ENCODE measurements around the gene TMEM18. TPM values are rescaled to one million over a fixed set of nuclear protein-coding genes. Genes with fewer than 3 reads are reported as not detected.

The TMEM18 gene
- total and polyA plus RNA-seq, 2 experiments from 2014 or later, result 15.0 to 41.9 TPM

GRCh38 chr2:693606-694005, 16.4 kb upstream of the TMEM18 start:
- H3K36me3 ChIP-seq (ENCODE audit: insufficient read depth), result no peaks in the 10 kb centered on the region
- Mint-ChIP-seq H3K27ac (no peak overlapping the region), H3K9me3 (no peaks in the 10 kb centered on the region), H3K4me1 (no peaks in the 10 kb centered on the region), H3K36me3 (ENCODE audit: low read depth) (no peaks in the 10 kb centered on the region), H3K4me3 (no peak overlapping the region), H3K27me3 (ENCODE audit: insufficient read depth, low read depth, poor library complexity) (no peaks in the 10 kb centered on the region)
- H3K79me2 ChIP-seq (replicated peaks; ENCODE audit: insufficient read depth), result no peaks in the 10 kb centered on the region
- H4K20me1 ChIP-seq (replicated peaks; ENCODE audit: insufficient read depth), result no peaks in the 10 kb centered on the region
- ATAC-seq, result no peak
- TF ChIP-seq EZH2phosphoT487 (IDR thresholded peaks at IDR 0.05; ENCODE audit: unreplicated experiment) (no peak), STAT1 (IDR thresholded peaks at IDR 0.05; ENCODE audit: unreplicated experiment) (no peak), NANOG (IDR thresholded peaks at IDR 0.05; ENCODE audit: borderline replicate concordance) (no peak), ZNF331 (CRISPR knock-in tag; IDR thresholded peaks at IDR 0.05; ENCODE audit: low read depth) (no peak), ETS1 (IDR thresholded peaks at IDR 0.05) (no peak), POLR2AphosphoS5 (IDR thresholded peaks at IDR 0.05; ENCODE audit: low read depth) (no peak), EZH2 (IDR thresholded peaks at IDR 0.05; ENCODE audit: low read depth, unreplicated experiment) (no peak), JUNB (IDR thresholded peaks at IDR 0.05; ENCODE audit: unreplicated experiment) (no peak), ZNF462 (CRISPR knock-in tag; IDR thresholded peaks at IDR 0.05) (no peak), ZNF114 (CRISPR knock-in tag; IDR thresholded peaks at IDR 0.05) (no peak), CREB1 (CRISPR knock-in tag; IDR thresholded peaks at IDR 0.05; ENCODE audit: low read depth) (no peak), REST (IDR thresholded peaks at IDR 0.05; ENCODE audit: unreplicated experiment) (no peak), CTCF (conservative IDR thresholded peaks at IDR 0.05; ENCODE audit: low read depth in 2 of 2) (no peak)
- H3K9me2 ChIP-seq (ENCODE audit: insufficient read depth), result no peaks in the 10 kb centered on the region
- peak overlapping the region; percentile 35; the same call in 1 of the 2 replicates for H2AFZ ChIP-seq
- no peak overlapping the region for H3K4me2 ChIP-seq
- no peaks in the 10 kb centered on the region for H3K27me3 ChIP-seq (ENCODE audit: insufficient read depth)
- no peak overlapping the region for H3K4me3 ChIP-seq
- no peak overlapping the region for H3K27ac ChIP-seq (ENCODE audit: low read depth)
- no peaks in the 10 kb centered on the region for H3F3A ChIP-seq (replicated peaks; ENCODE audit: low read depth)
- H3K4me1 ChIP-seq (ENCODE audit: insufficient read depth), result no peaks in the 10 kb centered on the region
- no peak for DNase-seq (ENCODE audit: low spot score)
